HepG2 (cell line): ENCODE measurements around the gene BBLN. TPM values are rescaled to one million over a fixed set of nuclear protein-coding genes. Genes with fewer than 3 reads are reported as not detected.
A peak's percentile ranks its signal among the peaks of the same experiment; 100 is the strongest.

Experiments used
- CEBPG ChIP-seq: IDR thresholded peaks from 2 replicates; pipeline ENCODE4 v1.6.1; 2016
- CENPT ChIP-seq: sonication (generic); formaldehyde crosslinking; IDR thresholded peaks from 2 replicates; pipeline ENCODE4 v1.8.0; 2022; ENCODE audit warnings: low read depth, mild to moderate bottlenecking, moderate library complexity, missing genetic modification reagents
- IRF9 ChIP-seq: sonication (generic); formaldehyde crosslinking; IDR thresholded peaks from 2 replicates; pipeline ENCODE4 v1.8.0; 2022; ENCODE audit warnings: missing genetic modification reagents, mild to moderate bottlenecking, borderline replicate concordance
- KLF11 ChIP-seq: IDR thresholded peaks from 2 replicates; pipeline ENCODE4 v1.6.1; 2016; ENCODE audit warnings: missing compliant biosample characterization
- SCMH1 ChIP-seq: sonication (generic); formaldehyde crosslinking; IDR thresholded peaks from 2 replicates; pipeline ENCODE4 v1.9.0; 2021; ENCODE audit warnings: missing genetic modification reagents, mild to moderate bottlenecking, borderline replicate concordance
- SETDB1 ChIP-seq: sonication (generic); formaldehyde crosslinking; IDR thresholded peaks from 2 replicates; pipeline ENCODE4 v1.5.1; 2020; ENCODE audit warnings: missing genetic modification reagents, mild to moderate bottlenecking, borderline replicate concordance
- ZNF331 ChIP-seq: sonication (generic); formaldehyde crosslinking; IDR thresholded peaks from 2 replicates; pipeline ENCODE4 v1.4.0; 2020; ENCODE audit warnings: missing genetic modification reagents
- ZNF335 ChIP-seq: sonication (generic); formaldehyde crosslinking; IDR thresholded peaks from 2 replicates; pipeline ENCODE4 v1.4.0; 2020; ENCODE audit warnings: missing genetic modification reagents
- polyA plus RNA-seq, 8 experiments: library from polyadenylated mRNA; depleted of rRNA in 3 of 8; stranded (reverse) in 7 of 8; unstranded in 1 of 8; fragments of >200 nt; fragmentation: Illumina TruSeq in 4 of 8; extraction: Trizol in 4 of 8; gene quantifications; 2 replicates each; pipeline versions ENCODE4 v1.2.1 to v1.2.3, GENCODE V29; 2011 to 2016; ENCODE audit warnings: low read depth in 4 of 8, missing spikeins in 1 of 8, mixed read lengths in 1 of 8; ENCODE audit not compliant: insufficient read depth in 1 of 8
- total RNA-seq, 5 experiments: library from RNA; depleted of rRNA; stranded (reverse); fragments of >200 nt; fragmentation: Illumina TruSeq; extraction: Trizol; gene quantifications; 2 replicates each; pipeline ENCODE4 v1.2.3, GENCODE V29; 2016; ENCODE audit warnings: low read depth in 1 of 5
- TF ChIP-seq, protein P1 (sequence below): sonication (generic); formaldehyde crosslinking; IDR thresholded peaks from 2 replicates; pipeline ENCODE4 v1.9.0; 2021; ENCODE audit warnings: missing genetic modification reagents, borderline replicate concordance
- TF ChIP-seq, protein P2 (sequence below): sonication (generic); formaldehyde crosslinking; IDR thresholded peaks from 2 replicates; pipeline ENCODE4 v1.9.0; 2021; ENCODE audit warnings: missing genetic modification reagents, borderline replicate concordance
- TF ChIP-seq, protein P3 (sequence below): sonication (generic); formaldehyde crosslinking; IDR thresholded peaks from 2 replicates; pipeline ENCODE4 v1.9.0; 2021; ENCODE audit warnings: missing genetic modification reagents, borderline replicate concordance
- TF ChIP-seq, protein P4 (sequence below): sonication (generic); formaldehyde crosslinking; IDR thresholded peaks from 2 replicates; pipeline ENCODE4 v1.5.0; 2020; ENCODE audit warnings: missing genetic modification reagents

BBLN gene
- total and polyA plus RNA-seq, 2 of the 13 experiments (the other 11 are each of a cell fraction or from before 2014, with no cell fraction given): 27.6 to 33.1 TPM

GRCh38 chr9:128124873-128125579, 35.0 kb upstream of the BBLN start (continued):
- TF ChIP-seq, protein P1, sequence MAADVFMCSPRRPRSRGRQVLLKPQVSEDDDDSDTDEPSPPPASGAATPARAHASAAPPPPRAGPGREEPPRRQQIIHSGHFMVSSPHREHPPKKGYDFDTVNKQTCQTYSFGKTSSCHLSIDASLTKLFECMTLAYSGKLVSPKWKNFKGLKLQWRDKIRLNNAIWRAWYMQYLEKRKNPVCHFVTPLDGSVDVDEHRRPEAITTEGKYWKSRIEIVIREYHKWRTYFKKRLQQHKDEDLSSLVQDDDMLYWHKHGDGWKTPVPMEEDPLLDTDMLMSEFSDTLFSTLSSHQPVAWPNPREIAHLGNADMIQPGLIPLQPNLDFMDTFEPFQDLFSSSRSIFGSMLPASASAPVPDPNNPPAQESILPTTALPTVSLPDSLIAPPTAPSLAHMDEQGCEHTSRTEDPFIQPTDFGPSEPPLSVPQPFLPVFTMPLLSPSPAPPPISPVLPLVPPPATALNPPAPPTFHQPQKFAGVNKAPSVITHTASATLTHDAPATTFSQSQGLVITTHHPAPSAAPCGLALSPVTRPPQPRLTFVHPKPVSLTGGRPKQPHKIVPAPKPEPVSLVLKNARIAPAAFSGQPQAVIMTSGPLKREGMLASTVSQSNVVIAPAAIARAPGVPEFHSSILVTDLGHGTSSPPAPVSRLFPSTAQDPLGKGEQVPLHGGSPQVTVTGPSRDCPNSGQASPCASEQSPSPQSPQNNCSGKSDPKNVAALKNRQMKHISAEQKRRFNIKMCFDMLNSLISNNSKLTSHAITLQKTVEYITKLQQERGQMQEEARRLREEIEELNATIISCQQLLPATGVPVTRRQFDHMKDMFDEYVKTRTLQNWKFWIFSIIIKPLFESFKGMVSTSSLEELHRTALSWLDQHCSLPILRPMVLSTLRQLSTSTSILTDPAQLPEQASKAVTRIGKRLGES (CRISPR knock-in tag): no peak
- TF ChIP-seq SETDB1 (CRISPR knock-in tag) (no peak), ZNF331 (CRISPR knock-in tag) (no peak), SCMH1 (CRISPR knock-in tag) (no peak), CENPT (CRISPR knock-in tag) (no peak), IRF9 (CRISPR knock-in tag) (peak; percentile 50; the same call in 1 of the 2 replicates), CEBPG (no peak), KLF11 (CRISPR knock-in tag) (no peak), ZNF335 (no peak)
- TF ChIP-seq, protein P2, sequence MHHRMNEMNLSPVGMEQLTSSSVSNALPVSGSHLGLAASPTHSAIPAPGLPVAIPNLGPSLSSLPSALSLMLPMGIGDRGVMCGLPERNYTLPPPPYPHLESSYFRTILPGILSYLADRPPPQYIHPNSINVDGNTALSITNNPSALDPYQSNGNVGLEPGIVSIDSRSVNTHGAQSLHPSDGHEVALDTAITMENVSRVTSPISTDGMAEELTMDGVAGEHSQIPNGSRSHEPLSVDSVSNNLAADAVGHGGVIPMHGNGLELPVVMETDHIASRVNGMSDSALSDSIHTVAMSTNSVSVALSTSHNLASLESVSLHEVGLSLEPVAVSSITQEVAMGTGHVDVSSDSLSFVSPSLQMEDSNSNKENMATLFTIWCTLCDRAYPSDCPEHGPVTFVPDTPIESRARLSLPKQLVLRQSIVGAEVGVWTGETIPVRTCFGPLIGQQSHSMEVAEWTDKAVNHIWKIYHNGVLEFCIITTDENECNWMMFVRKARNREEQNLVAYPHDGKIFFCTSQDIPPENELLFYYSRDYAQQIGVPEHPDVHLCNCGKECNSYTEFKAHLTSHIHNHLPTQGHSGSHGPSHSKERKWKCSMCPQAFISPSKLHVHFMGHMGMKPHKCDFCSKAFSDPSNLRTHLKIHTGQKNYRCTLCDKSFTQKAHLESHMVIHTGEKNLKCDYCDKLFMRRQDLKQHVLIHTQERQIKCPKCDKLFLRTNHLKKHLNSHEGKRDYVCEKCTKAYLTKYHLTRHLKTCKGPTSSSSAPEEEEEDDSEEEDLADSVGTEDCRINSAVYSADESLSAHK (CRISPR knock-in tag): no peak
- TF ChIP-seq, protein P3, sequence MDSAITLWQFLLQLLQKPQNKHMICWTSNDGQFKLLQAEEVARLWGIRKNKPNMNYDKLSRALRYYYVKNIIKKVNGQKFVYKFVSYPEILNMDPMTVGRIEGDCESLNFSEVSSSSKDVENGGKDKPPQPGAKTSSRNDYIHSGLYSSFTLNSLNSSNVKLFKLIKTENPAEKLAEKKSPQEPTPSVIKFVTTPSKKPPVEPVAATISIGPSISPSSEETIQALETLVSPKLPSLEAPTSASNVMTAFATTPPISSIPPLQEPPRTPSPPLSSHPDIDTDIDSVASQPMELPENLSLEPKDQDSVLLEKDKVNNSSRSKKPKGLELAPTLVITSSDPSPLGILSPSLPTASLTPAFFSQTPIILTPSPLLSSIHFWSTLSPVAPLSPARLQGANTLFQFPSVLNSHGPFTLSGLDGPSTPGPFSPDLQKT: no peak
- TF ChIP-seq, protein P4, sequence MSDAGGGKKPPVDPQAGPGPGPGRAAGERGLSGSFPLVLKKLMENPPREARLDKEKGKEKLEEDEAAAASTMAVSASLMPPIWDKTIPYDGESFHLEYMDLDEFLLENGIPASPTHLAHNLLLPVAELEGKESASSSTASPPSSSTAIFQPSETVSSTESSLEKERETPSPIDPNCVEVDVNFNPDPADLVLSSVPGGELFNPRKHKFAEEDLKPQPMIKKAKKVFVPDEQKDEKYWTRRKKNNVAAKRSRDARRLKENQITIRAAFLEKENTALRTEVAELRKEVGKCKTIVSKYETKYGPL (CRISPR knock-in tag): no peak
